K562 (cell line): ENCODE data around the gene RPS6KL1. TPM values are rescaled to one million over a fixed set of nuclear protein-coding genes. Genes with fewer than 3 reads are reported as not detected.

Experiments
- ATAC-seq: fragments of 200-7000 bp; cut with Tn5 transposase; 3 replicates; pipeline ENCODE4 v1.9.1; 2020; ENCODE audit warnings: moderate library complexity
- BruUV-seq: library from RNA; stranded (reverse); fragments of 400-500 nt; replicated peaks from 2 replicates; lab custom pipeline; 2021; lab: Mats Ljungman, UMichigan
- CTCF ChIA-PET: fragments of 300-600 bp; formaldehyde crosslinking; extraction: SDS; loops from one replicate; lab custom pipeline; 2021; ENCODE audit warnings: low intra/inter-chr PET ratio; lab: Yijun Ruan, JAX
- POLR2A ChIA-PET: fragments of 300-600, 350-650 bp; sonication (Branson Sonifier 250); formaldehyde crosslinking; extraction: SDS; loops from one replicate; lab custom pipeline; 2021; ENCODE audit warnings: antibody characterized with exemption, inconsistent platforms; lab: Yijun Ruan, JAX
- DNase-seq, 4 experiments: peaks; one replicate each; pipeline versions ENCODE4 v3.0.0 to v3.0.0-alpha.2; 2011 to 2018; ENCODE audit warnings: low spot score in 3 of 4, mixed read lengths in 3 of 4; ENCODE audit errors: extremely low read depth in 1 of 4
- FAIRE-seq: peaks from 2 replicates; lab custom pipeline; 2011; peaks lifted over from hg19 to GRCh38; lab: Jason Lieb, UNC
- H2AFZ ChIP-seq: 2 replicates; pipeline ENCODE4 v1.6.0; 2011; ENCODE audit warnings: low read depth, low read length, control low read depth, inconsistent platforms
- H3K27ac ChIP-seq: fragments of 200-600 bp; 3 replicates; pipeline ENCODE4 v1.8.0; 2011; ENCODE audit warnings: low read depth, mild to moderate bottlenecking, control low read depth, inconsistent platforms, low read length, moderate library complexity, mixed read lengths; ENCODE audit errors: extremely low read depth
- H3K27me3 ChIP-seq, 2 experiments: fragments of 300-600 bp in 1 of 2; 2 replicates in 1 of 2; 3 replicates in 1 of 2; pipeline versions ENCODE4 v1.6.0 to v1.8.0; 2011; ENCODE audit warnings: inconsistent platforms in 2 of 2, low read length in 2 of 2, mild to moderate bottlenecking in 1 of 2, mixed read lengths in 1 of 2, moderate library complexity in 1 of 2; ENCODE audit not compliant: control insufficient read depth in 2 of 2, insufficient read depth in 2 of 2
- H3K36me3 ChIP-seq: fragments of 300-600 bp; 3 replicates; pipeline ENCODE4 v1.8.0; 2011; ENCODE audit warnings: mild to moderate bottlenecking, low read length, inconsistent platforms; ENCODE audit not compliant: control insufficient read depth, insufficient read depth
- H3K4me1 ChIP-seq, 2 experiments: fragments of 200-600 bp in 1 of 2; replicated peaks in 1 of 2; 2 replicates in 1 of 2; 3 replicates in 1 of 2; pipeline versions ENCODE4 v1.5.1 to v1.8.0; 2011; ENCODE audit warnings: inconsistent platforms in 2 of 2, low read length in 2 of 2, mild to moderate bottlenecking in 1 of 2, mixed read lengths in 1 of 2, moderate library complexity in 1 of 2; ENCODE audit not compliant: control insufficient read depth in 2 of 2, insufficient read depth in 2 of 2
- H3K4me2 ChIP-seq: 2 replicates; pipeline ENCODE4 v1.6.1; 2011; ENCODE audit warnings: low read length, control low read depth, inconsistent platforms, mixed read lengths; ENCODE audit not compliant: insufficient read depth
- H3K4me3 ChIP-seq: fragments of 200-600 bp; sonication (generic), shearing (Covaris generic); 2 replicates; pipeline ENCODE4 v1.5.1; 2016; ENCODE audit warnings: control low read depth, inconsistent platforms
- H3K79me2 ChIP-seq: fragments of 200-600 bp; 3 replicates; pipeline ENCODE4 v1.8.0; 2011; ENCODE audit warnings: low read length, inconsistent platforms; ENCODE audit not compliant: control insufficient read depth, insufficient read depth
- H3K9ac ChIP-seq, 2 experiments: 2 replicates each; pipeline versions ENCODE4 v1.6.0 to v1.6.1; 2011; ENCODE audit warnings: low read depth in 2 of 2, low read length in 2 of 2, control low read depth in 1 of 2, inconsistent platforms in 1 of 2, mild to moderate bottlenecking in 1 of 2, mixed read lengths in 1 of 2; ENCODE audit not compliant: insufficient read depth in 1 of 2
- H3K9me1 ChIP-seq: one replicate; pipeline ENCODE4 v1.6.0; 2011; ENCODE audit warnings: inconsistent platforms, mild to moderate bottlenecking, low read length, moderate library complexity; ENCODE audit not compliant: control insufficient read depth, insufficient read depth
- H3K9me3 ChIP-seq: replicated peaks from 2 replicates; pipeline ENCODE4 v1.5.1; 2011; ENCODE audit warnings: low read depth, low read length, inconsistent platforms; ENCODE audit not compliant: control insufficient read depth, insufficient read depth
- H4K20me1 ChIP-seq: replicated peaks from 2 replicates; pipeline ENCODE4 v1.6.1; 2011; ENCODE audit warnings: low read length, inconsistent platforms, mixed read lengths; ENCODE audit not compliant: control insufficient read depth, insufficient read depth
- E2F6 ChIP-seq, 2 experiments: IDR thresholded peaks; 2 replicates each; pipeline ENCODE4 v1.6.1; 2011; ENCODE audit warnings: borderline replicate concordance in 1 of 2, control low read depth in 1 of 2, low read depth in 1 of 2, low read length in 1 of 2, mild to moderate bottlenecking in 1 of 2, mixed read lengths in 1 of 2, moderate library complexity in 1 of 2; ENCODE audit not compliant: insufficient read depth in 1 of 2, insufficient read length in 1 of 2, poor library complexity in 1 of 2, severe bottlenecking in 1 of 2; ENCODE audit errors: extremely low read depth in 1 of 2
- MNT ChIP-seq, 2 experiments: fragments of 450-650 bp; conservative IDR thresholded peaks; 2 replicates each; pipeline ENCODE4 v1.6.1; 2017; ENCODE audit warnings: mild to moderate bottlenecking in 2 of 2, moderate library complexity in 2 of 2
- TEAD2 ChIP-seq: fragments of 450-650 bp; IDR thresholded peaks from 2 replicates; pipeline ENCODE4 v1.6.1; 2016; ENCODE audit warnings: missing genetic modification characterization, control low read depth, missing compliant biosample characterization
- TEAD4 ChIP-seq, 2 experiments: sonication (generic) in 1 of 2; formaldehyde crosslinking in 1 of 2; IDR thresholded peaks; 2 replicates each; pipeline versions ENCODE4 v1.6.1 to v1.8.0; 2012 to 2022; ENCODE audit warnings: borderline replicate concordance in 1 of 2, inconsistent platforms in 1 of 2, low read length in 1 of 2, mild to moderate bottlenecking in 1 of 2, missing genetic modification reagents in 1 of 2
- ZNF311 ChIP-seq: fragments of 250-450 bp; sonication (Bioruptor Pico); IDR thresholded peaks from 2 replicates; pipeline ENCODE4 v1.4.0; 2020; ENCODE audit warnings: mild to moderate bottlenecking, moderate library complexity
- WGBS: fragments of 100-300 bp; shearing (Covaris generic); methylation state at CpG from one replicate; pipeline ENCODE4 v1.1.6; 2016; ENCODE audit warnings: low coverage, mixed read lengths; ENCODE audit not compliant: insufficient coverage; ENCODE audit errors: missing lambda C conversion rate; 5-methylcytosine and 5-hydroxymethylcytosine counted together
- in situ Hi-C: fragments of 300-500 bp; cut with MboI; formaldehyde crosslinking; loops from 4 replicates; pipeline ENCODE4 v1.15.0; 2018; ENCODE audit warnings: inconsistent platforms, mixed read lengths
- intact Hi-C: fragments of 100-400 bp; cut with micrococcal nuclease; formaldehyde crosslinking; loops from 2 replicates; pipeline ENCODE4 v1.14.2; 2022
- polyA plus RNA-seq, 8 experiments: library from polyadenylated mRNA; depleted of rRNA in 4 of 8; stranded (reverse) in 5 of 8; unstranded in 3 of 8; fragments of >200 nt; fragmentation: Nextera tagmentation in 2 of 8; fragmentation: Illumina TruSeq in 1 of 8; extraction: Ambion mirVana in 2 of 8; extraction: Trizol in 1 of 8; gene quantifications; 2 replicates each; pipeline versions ENCODE4 v1.2.1 to v1.2.3, GENCODE V29; 2011 to 2014; ENCODE audit warnings: inconsistent platforms in 1 of 8, missing spikeins in 1 of 8
- total RNA-seq, 7 experiments: library from RNA; depleted of rRNA in 6 of 7; stranded (reverse); fragments of >200 nt in 6 of 7; fragmentation: Illumina TruSeq in 2 of 7; extraction: Trizol in 2 of 7; gene quantifications; 2 replicates each; pipeline versions ENCODE4 v1.2.1 to v1.2.3, GENCODE V29; 2011 to 2021; ENCODE audit warnings: low replicate concordance in 1 of 7

The RPS6KL1 gene
- total and polyA plus RNA-seq, 9 of the 15 experiments (the other 6 are each of a cell fraction or from before 2014, with no cell fraction given): 0.91 to 15.5 (median 8.1) TPM

- no peak for DNase-seq
- WGBS: 48% methylated on average over 4 of the region's 4 CpGs
- CTCF ChIA-PET: no interaction called here
- ATAC-seq: no peak
- Histone ChIP-seq H2AFZ (no peak overlapping the region), H4K20me1 (no peaks in the 10 kb centered on the region; the same call in 1 of the 2 replicates)
- TF ChIP-seq TEAD4 (IDR thresholded peaks at IDR 0.05; ENCODE audit: low read length): no peak
- no peak for TF ChIP-seq TEAD4 (CRISPR knock-in tag; IDR thresholded peaks at IDR 0.05; ENCODE audit: borderline replicate concordance)
- TF ChIP-seq TEAD2 (tag): no peak
- TF ChIP-seq E2F6 (IDR thresholded peaks at IDR 0.05; ENCODE audit: borderline replicate concordance in 1 of 2, extremely low read depth in 1 of 2, insufficient read depth in 1 of 2, insufficient read length in 1 of 2, low read depth in 1 of 2, low read length in 1 of 2, poor library complexity in 1 of 2, severe bottlenecking in 1 of 2): no peak
- no peak for TF ChIP-seq MNT (conservative IDR thresholded peaks at IDR 0.05)
- no peak for TF ChIP-seq ZNF311 (CRISPR knock-in tag)
- TF ChIP-seq, all 486 proteins: peak for 0
- Histone ChIP-seq H3K9me1 (no peaks in the 10 kb centered on the region), H3K4me2 (no peak overlapping the region), H3K4me3 (no peak overlapping the region), H3K27me3 (no peaks in the 10 kb centered on the region), H3K79me2 (no peaks in the 10 kb centered on the region), H3K27ac (no peak overlapping the region), H3K9ac (no peak overlapping the region), H3K36me3 (no peaks in the 10 kb centered on the region), H3K9me3 (no peaks in the 10 kb centered on the region), H3K4me1 (peaks cover 6 to 13% of the 10 kb centered on the region in 2 experiments; a peak in 4 of 5 replicates)
- BruUV-seq: no TSS peak
- POLR2A ChIA-PET: interaction anchor here (1.5 to 2.9 kb wide), 2 partner anchors 10 to 11 kb away, joined by 4 to 11 read pairs; no protein-coding TSS in a partner anchor
- intact Hi-C loops: no loop called here
- in situ Hi-C loops: no loop called here
- no peak for FAIRE-seq
Observed at GRCh38 chr14:74855945-74856344, 67.1 kb downstream of the RPS6KL1 start.
